RPMI8226 (cell line): Measurements from ENCODE around the gene DCUN1D2.
"Not testable (repeated sequence)": the region's sequence is repeated elsewhere in the genome, so short reads cannot be mapped to it uniquely, and the experiment has no call there.

Source experiments
- DNase-seq: peaks from one replicate; pipeline ENCODE4 v3.0.0-alpha.2; 2015

The DCUN1D2 gene

GRCh38 chr13:113443991-113444390 is 46.5 kb downstream of the DCUN1D2 start:
- no peak for DNase-seq

GRCh38 chr13:113442985-113443362 is 47.5 kb downstream of the DCUN1D2 start:
- no peak for DNase-seq

- no peak for DNase-seq
Measured at GRCh38 chr13:113442354-113442984, 48.0 kb downstream of the DCUN1D2 start.

DNA sequence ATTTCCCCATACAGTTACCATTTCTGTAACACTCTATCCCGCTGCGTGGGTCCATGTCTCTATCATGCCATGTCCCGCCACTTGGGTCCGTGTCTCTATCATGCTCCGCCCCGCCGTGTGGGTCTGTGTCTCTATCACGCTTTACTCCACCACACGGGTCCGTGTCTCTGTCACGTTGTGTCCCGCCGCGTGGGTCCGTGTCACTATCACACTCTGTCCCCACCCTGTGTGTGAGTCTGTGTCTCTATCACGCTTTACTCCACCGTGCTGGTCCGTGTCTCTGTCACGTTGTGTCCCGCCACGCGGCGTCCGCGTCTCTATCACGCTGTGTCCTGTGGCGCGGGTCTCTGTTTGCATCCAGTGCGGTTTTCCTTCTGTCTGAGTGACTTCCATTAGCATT is 48.9 kb downstream of the DCUN1D2 start:
- no peak for DNase-seq

GRCh38 chr13:113437408-113438010 is 53.0 kb downstream of the DCUN1D2 start:
- no peak for DNase-seq

DNA sequence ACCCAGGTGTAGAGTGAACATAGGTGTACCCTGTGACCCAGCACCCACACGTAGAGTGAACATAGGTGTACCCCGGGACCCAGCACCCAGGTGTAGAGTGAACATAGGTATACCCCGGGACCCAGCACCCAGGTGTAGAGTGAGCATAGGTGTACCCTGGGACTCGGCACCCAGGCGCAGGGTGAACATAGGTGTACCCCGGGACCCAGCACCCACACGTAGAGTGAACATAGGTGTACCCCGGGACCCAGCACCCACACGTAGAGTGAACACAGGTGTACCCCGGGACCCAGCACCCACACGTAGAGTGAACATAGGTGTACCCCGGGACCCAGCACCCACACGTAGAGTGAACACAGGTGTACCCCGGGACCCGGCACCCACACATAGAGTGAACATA is 53.6 kb downstream of the DCUN1D2 start:
- not testable (repeated sequence) for DNase-seq

GRCh38 chr13:113435907-113436306 is 54.6 kb downstream of the DCUN1D2 start:
- not testable (repeated sequence) for DNase-seq

DNA sequence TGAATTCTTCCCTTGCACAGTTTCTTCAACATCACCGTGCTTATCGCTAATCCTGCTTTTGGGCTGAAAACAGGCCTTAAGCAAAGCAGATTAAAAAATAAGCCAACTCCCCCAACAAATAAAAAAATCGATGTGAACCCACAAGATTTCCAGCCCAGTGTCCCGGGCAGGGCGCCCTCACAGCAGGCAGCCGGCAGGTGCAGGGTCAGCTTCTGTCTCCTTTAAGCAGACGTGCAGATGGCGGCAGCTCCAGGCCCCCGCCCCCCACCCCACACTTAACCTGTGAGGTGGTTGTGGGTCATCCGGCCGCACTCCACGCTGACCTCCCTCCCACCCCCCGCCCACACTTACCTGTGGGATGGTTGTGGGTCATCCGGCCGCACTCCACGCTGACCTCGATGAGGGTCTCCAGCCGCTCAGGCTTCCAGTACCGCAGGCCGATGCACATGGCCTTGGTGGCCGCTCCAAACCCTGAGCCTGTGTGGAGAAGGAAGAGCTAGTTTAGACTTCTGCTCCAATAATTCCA is 57.1 kb downstream of the DCUN1D2 start:
- no peak for DNase-seq

DNA sequence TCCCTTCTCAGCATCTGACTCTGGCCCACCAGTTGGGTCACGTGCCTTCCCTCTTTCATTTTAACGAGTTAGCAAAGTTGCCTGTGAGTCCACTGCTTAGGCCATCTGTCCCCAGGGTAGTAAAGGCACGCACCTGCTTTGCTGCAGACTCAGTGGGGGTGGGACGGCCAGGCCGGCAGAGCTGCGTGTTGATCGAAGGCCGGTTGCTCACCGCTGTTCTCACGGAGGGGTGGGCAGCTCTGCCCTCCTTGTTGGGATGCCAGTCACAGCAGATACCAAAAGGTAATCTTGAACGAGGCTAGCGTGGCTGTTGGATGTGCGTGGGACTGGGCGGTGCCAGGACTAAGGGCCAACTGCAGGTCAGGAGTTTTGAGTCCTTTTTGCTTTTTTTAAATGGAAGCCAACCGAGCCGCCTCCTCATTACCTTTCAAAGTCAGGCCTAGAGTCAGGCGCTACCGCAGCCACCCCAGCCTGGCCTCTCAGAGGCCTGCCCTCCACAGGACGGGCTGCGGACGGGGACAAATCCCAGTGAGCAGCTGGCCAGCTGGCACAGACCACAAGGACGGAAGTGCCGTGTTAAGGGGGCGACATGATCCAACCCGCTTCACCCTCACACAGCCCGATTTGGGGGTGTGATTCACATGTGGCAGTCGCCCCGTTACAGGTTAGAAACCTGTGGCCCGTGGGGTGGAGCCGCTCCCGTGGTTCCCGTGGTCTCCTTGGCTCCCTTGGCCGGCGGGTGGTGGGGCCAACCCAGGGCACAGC is 57.8 kb downstream of the DCUN1D2 start:
- no peak for DNase-seq

- no peak for DNase-seq
Measured at GRCh38 chr13:113431171-113431570, 59.3 kb downstream of the DCUN1D2 start.

- DNase-seq, result no peak
Measured at GRCh38 chr13:113430378-113431110, 60.0 kb downstream of the DCUN1D2 start.

DNA sequence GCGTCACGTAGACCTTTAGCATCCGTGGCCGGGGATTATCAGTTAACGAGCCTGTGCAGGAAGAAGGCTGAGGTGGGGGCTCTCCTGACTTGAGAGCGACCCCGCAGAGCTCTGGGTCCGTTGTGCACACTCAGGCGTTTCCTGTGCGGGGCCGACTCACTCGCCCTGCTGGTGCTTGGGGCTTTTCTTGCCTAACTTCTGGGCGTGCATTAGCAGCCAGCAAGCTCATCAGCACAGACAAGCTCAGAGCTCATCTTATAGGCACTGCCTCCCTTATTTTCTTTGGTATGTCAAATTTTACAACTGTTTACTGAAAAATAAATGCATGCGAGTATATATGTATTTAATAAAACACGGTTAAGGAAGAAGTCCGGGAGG is 60.9 kb downstream of the DCUN1D2 start:
- DNase-seq, result no peak

- DNase-seq, result no peak
Measured at GRCh38 chr13:113428871-113429607, 61.5 kb downstream of the DCUN1D2 start.

GRCh38 chr13:113428469-113428865 is 62.0 kb downstream of the DCUN1D2 start:
- no peak for DNase-seq

DNA sequence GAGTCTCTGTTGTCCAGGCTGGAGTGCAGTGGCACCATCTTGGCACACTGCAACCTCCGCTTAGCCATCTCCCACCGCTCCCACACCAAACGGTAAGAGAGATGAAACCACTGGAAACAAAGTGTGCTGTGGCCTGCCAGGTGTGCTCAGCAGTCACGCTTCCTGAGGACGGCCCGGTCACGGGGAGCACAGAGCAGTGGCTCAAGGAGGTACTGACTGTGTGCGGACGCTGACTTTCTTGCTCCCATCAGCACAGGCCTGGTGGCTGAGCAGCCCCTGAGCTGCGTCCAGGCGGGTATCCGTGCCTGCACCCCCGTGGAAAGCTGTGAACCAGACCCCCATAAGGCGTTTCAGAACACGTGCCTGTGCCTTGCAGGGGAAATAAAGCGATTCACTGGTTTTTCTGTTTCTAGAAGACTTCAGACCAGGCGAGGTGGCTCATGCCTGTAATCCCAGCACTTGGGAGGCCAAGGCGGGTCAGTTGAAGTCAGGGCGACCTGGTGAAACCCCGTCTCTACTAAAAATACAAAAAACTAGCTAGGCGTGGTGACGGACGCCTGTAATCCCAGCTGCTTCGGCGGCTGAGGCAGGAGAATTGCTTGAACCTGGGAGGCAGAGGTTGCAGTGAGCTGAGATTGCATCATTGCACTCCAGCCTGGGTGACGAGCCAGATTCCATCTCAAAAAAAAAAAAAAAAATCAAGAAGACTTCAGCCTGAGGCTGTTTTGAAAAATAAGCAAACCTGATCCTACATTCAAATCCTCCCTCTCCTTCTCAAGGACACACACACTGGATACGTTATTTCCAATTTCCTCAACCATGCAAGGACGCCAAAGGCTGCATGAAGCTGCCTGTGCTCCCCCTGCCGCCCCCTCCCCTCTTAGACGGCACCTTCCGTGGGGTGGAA is 62.7 kb downstream of the DCUN1D2 start:
- no peak for DNase-seq

DNA sequence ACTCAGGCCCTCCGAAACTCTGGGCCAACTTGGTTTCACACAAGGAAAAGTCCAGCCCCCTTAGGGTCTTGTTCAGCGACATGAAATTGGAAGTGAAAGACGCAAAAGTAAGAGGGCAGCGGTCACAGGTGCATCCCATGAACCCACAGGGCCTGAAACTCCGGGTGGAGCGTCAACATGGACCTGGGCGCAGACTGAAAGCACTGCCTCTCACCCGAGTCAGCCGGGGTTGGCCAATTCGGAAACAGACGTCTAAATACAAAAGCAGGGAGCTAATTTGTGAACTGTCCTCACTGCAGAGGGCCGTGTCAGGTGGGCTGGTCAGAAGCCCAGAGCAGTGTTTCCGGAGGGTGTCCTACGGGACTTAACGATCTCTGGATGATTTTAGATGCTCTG is 63.9 kb downstream of the DCUN1D2 start:
- peak; percentile 83 for DNase-seq

DNA sequence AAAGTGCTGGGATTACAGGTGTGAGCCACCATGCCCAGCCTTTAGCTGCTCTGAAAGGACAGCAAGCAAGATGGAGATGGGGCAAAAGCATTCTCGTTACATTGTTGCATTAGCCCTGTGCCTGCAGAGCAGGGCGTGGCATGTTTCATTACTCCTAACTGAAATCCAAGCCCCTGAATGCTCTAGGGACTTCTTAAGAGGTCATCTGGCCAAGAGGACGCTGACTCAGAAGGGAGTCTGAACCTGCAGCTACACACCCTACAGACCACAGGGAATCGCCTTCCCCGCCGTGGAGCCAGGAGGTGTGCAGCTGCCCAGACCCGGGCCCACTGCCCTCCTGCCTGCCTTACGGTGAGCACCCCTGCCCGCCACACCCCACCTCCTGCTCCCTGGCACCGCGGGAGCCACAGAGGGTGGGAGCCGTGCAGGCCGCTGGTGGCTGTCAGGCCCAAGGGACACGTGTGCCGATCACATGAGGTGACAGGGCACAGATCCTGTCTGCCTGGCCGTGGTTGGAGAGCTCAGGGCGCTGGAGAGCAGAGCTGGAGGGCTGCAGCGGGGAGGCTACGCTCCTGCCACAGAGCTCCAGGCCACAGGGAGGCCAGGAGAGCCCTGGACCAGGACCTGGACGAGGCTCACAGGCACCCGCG is 64.4 kb downstream of the DCUN1D2 start:
- DNase-seq, result peak; percentile 67

DNA sequence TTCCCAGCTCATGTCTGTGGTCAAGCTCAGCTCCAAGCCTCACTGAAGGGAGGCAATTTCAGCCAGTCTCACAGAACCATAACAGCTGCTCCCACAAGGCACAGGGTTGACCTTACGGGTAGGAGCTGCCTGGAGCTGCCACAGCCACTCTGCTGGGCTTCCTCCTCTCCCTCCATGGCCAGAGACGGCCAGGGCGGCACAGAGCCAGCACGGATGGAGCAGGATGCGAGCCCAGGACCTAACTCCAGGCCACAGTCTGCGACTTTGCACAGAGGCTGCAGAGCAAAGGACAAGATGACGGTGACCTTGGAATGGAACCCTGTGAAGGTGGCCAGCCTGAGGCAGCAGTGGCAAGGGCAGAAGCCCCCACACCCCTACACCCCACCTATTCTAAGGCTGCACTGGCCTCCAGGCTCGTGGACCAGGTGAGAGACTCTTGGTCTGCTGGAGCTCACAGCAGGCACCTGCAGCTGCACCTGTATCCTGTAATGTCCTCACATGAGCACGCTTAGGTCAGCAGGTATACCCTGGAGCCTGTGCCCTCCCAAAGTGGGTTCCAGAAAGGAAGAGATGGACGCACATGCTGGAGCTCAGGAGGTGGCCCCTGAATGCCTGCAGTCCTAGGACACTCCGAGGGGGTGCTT is 66.9 kb downstream of the DCUN1D2 start:
- peak; percentile 57 for DNase-seq

- DNase-seq, result peak; percentile 43
Measured at GRCh38 chr13:113422807-113423519, 67.5 kb downstream of the DCUN1D2 start.
